WTC11 (cell line): Measurements from ENCODE around the gene SLC7A7. TPM values are rescaled to one million over a fixed set of nuclear protein-coding genes. Genes with fewer than 3 reads are reported as not detected.
"Not testable (repeated sequence)": the region's sequence is repeated elsewhere in the genome, so short reads cannot be mapped to it uniquely, and the experiment has no call there.

Experiments used
- ATAC-seq: fragments of 200-7000 bp; cut with Tn5 transposase; 2 replicates; pipeline ENCODE4 v1.10.0; 2021; ENCODE audit warnings: mild to moderate bottlenecking, moderate library complexity
- CTCF ChIA-PET: fragments of 300-600 bp; sonication (Branson Sonifier 250); formaldehyde crosslinking; loops from one replicate; lab custom pipeline; 2021; ENCODE audit warnings: antibody characterized with exemption; lab: Charles Lee
- POLR2A ChIA-PET: fragments of 350-600 bp; sonication (Branson Sonifier 250); formaldehyde crosslinking; loops from one replicate; lab custom pipeline; 2021; ENCODE audit warnings: antibody characterized with exemption; lab: Charles Lee
- DNase-seq: peaks from one replicate; pipeline ENCODE4 v3.0.0; 2021; ENCODE audit warnings: low spot score
- H3K27ac Mint-ChIP-seq: 2 replicates; pipeline ENCODE4 v1.8.0; 2021; ENCODE audit warnings: mixed read lengths
- H3K27me3 Mint-ChIP-seq: 2 replicates; pipeline ENCODE4 v1.8.0; 2021; ENCODE audit warnings: low read depth, mild to moderate bottlenecking, moderate library complexity, mixed read lengths
- H3K36me3 Mint-ChIP-seq: 2 replicates; pipeline ENCODE4 v1.8.0; 2021; ENCODE audit warnings: mixed read lengths
- H3K4me1 Mint-ChIP-seq: 2 replicates; pipeline ENCODE4 v1.8.0; 2022; ENCODE audit warnings: mixed read lengths
- H3K4me3 Mint-ChIP-seq: 2 replicates; pipeline ENCODE4 v1.8.0; 2021; ENCODE audit warnings: mild to moderate bottlenecking, moderate library complexity, mixed read lengths
- H3K9me3 Mint-ChIP-seq: 2 replicates; pipeline ENCODE4 v1.8.0; 2021; ENCODE audit warnings: mixed read lengths
- AR ChIP-seq: fragments of 250-450 bp; sonication (Bioruptor Pico); IDR thresholded peaks from 2 replicates; pipeline ENCODE4 v1.9.0; 2021; ENCODE audit warnings: mild to moderate bottlenecking
- ERG ChIP-seq: fragments of 250-450 bp; sonication (Bioruptor Pico); IDR thresholded peaks from 2 replicates; pipeline ENCODE4 v1.8.0; 2021; ENCODE audit warnings: mild to moderate bottlenecking
- FOXJ3 ChIP-seq: sonication (generic); formaldehyde crosslinking; IDR thresholded peaks from 2 replicates; pipeline ENCODE4 v1.9.0; 2021; ENCODE audit warnings: missing genetic modification reagents, mild to moderate bottlenecking, borderline replicate concordance
- GABPB1 ChIP-seq: sonication (generic); formaldehyde crosslinking; IDR thresholded peaks from 2 replicates; pipeline ENCODE4 v1.8.1; 2023; ENCODE audit warnings: mild to moderate bottlenecking, missing genetic modification reagents
- GTF2I ChIP-seq: fragments of 250-450 bp; sonication (Bioruptor Pico); conservative IDR thresholded peaks from 2 replicates; pipeline ENCODE4 v1.4.0; 2021; ENCODE audit warnings: mild to moderate bottlenecking
- JUN ChIP-seq: sonication (generic); formaldehyde crosslinking; IDR thresholded peaks from 2 replicates; pipeline ENCODE4 v1.8.0; 2023; ENCODE audit warnings: mild to moderate bottlenecking, missing genetic modification reagents
- NR1H2 ChIP-seq: sonication (generic); formaldehyde crosslinking; IDR thresholded peaks from 2 replicates; pipeline ENCODE4 v1.9.0; 2021; ENCODE audit warnings: mild to moderate bottlenecking, moderate library complexity, missing genetic modification reagents
- PRDM15 ChIP-seq: sonication (generic); formaldehyde crosslinking; IDR thresholded peaks from 2 replicates; pipeline ENCODE4 v1.8.0; 2022; ENCODE audit warnings: missing genetic modification reagents
- TCF7 ChIP-seq: sonication (generic); formaldehyde crosslinking; IDR thresholded peaks from 2 replicates; pipeline ENCODE4 v1.8.0; 2022; ENCODE audit warnings: mild to moderate bottlenecking, low read depth, missing genetic modification reagents, moderate library complexity
- TP53 ChIP-seq: sonication (generic); formaldehyde crosslinking; IDR thresholded peaks from 2 replicates; pipeline ENCODE4 v1.8.1; 2023; ENCODE audit warnings: mild to moderate bottlenecking, missing genetic modification reagents
- USF1 ChIP-seq: sonication (generic); formaldehyde crosslinking; IDR thresholded peaks from 2 replicates; pipeline ENCODE4 v1.8.0; 2022; ENCODE audit warnings: mild to moderate bottlenecking, missing genetic modification reagents
- ZNF263 ChIP-seq: sonication (generic); formaldehyde crosslinking; IDR thresholded peaks from 2 replicates; pipeline ENCODE4 v1.8.1; 2022; ENCODE audit warnings: low read depth, mild to moderate bottlenecking, moderate library complexity, missing genetic modification reagents
- ZNF281 ChIP-seq: sonication (generic); formaldehyde crosslinking; IDR thresholded peaks from 2 replicates; pipeline ENCODE4 v1.8.0; 2023; ENCODE audit warnings: mild to moderate bottlenecking, missing genetic modification reagents
- ZNF416 ChIP-seq: fragments of 250-450 bp; sonication (Bioruptor Pico); IDR thresholded peaks from 2 replicates; pipeline ENCODE4 v1.9.0; 2021; ENCODE audit warnings: mild to moderate bottlenecking, inconsistent platforms
- ZSCAN18 ChIP-seq: fragments of 250-450 bp; sonication (Bioruptor Pico); IDR thresholded peaks from 2 replicates; pipeline ENCODE4 v2.1.2; 2022; ENCODE audit warnings: mild to moderate bottlenecking, moderate library complexity
- total RNA-seq: library from RNA; stranded (reverse); gene quantifications from 3 replicates; pipeline ENCODE4 v1.2.3, GENCODE V29; 2021

Gene SLC7A7
- total RNA-seq, 1 experiment from 2014 or later, result 4.3 TPM

- Mint-ChIP-seq H3K4me3 (no peak overlapping the region), H3K4me1 (peaks cover 16% of the 10 kb centered on the region), H3K36me3 (peaks cover 4% of the 10 kb centered on the region; the same call in 1 of the 2 replicates), H3K27ac (no peak overlapping the region), H3K9me3 (peaks cover 4% of the 10 kb centered on the region), H3K27me3 (no peaks in the 10 kb centered on the region; the same call in 1 of the 2 replicates)
- TF ChIP-seq ZNF281 (CRISPR knock-in tag), result no peak
- TF ChIP-seq GABPB1 (CRISPR knock-in tag), result no peak
- TF ChIP-seq ZNF416 (CRISPR knock-in tag), result no peak
- TF ChIP-seq AR (CRISPR knock-in tag), result no peak
- no peak for TF ChIP-seq FOXJ3 (CRISPR knock-in tag)
- no peak for TF ChIP-seq USF1
- no peak for TF ChIP-seq ZSCAN18 (CRISPR knock-in tag)
- no peak for TF ChIP-seq PRDM15
- no peak for TF ChIP-seq JUN (CRISPR knock-in tag)
- no peak for DNase-seq
- ATAC-seq, result no peak
- CTCF ChIA-PET, result interaction anchor here (1.7 to 2.1 kb wide), 2 partner anchors 28 to 224 kb away, joined by 6 to 8 read pairs; no protein-coding TSS in a partner anchor
- POLR2A ChIA-PET, result no interaction called here
Observed at GRCh38 chr14:22794551-22794951, 20.7 kb downstream of the SLC7A7 start.

GRCh38 chr14:22793976-22794375 lies 21.3 kb downstream of the SLC7A7 start:
- TF ChIP-seq GTF2I, result no peak
- no peak for TF ChIP-seq TP53 (CRISPR knock-in tag)
- TF ChIP-seq ERG (CRISPR knock-in tag), result no peak
- TF ChIP-seq ZNF263 (CRISPR knock-in tag), result no peak
- TF ChIP-seq NR1H2, result no peak
- TF ChIP-seq TCF7 (CRISPR knock-in tag), result no peak
- TF ChIP-seq AR (CRISPR knock-in tag), result no peak
- H3K4me3 Mint-ChIP-seq, result no peak overlapping the region
- H3K36me3 Mint-ChIP-seq, result peaks cover 4% of the 10 kb centered on the region; the same call in 1 of the 2 replicates
- CTCF ChIA-PET, result interaction anchor here (1.7 to 2.1 kb wide), 2 partner anchors 29 to 224 kb away, joined by 6 to 8 read pairs; no protein-coding TSS in a partner anchor
- peak overlapping the region; percentile 60; the same call in 1 of the 2 replicates for H3K27ac Mint-ChIP-seq
- DNase-seq (no peak), ATAC-seq (no peak)
- POLR2A ChIA-PET, result no interaction called here
- H3K9me3 Mint-ChIP-seq, result peaks cover 4% of the 10 kb centered on the region
- H3K27me3 Mint-ChIP-seq, result no peaks in the 10 kb centered on the region; the same call in 1 of the 2 replicates
- H3K4me1 Mint-ChIP-seq, result peaks cover 16% of the 10 kb centered on the region

GRCh38 chr14:22793550-22793949 lies 21.7 kb downstream of the SLC7A7 start:
- ATAC-seq, H3K4me3 Mint-ChIP-seq, H3K36me3 Mint-ChIP-seq, H3K27ac Mint-ChIP-seq, DNase-seq, H3K9me3 Mint-ChIP-seq, H3K27me3 Mint-ChIP-seq: not testable (repeated sequence)
- POLR2A ChIA-PET, result interaction anchor here (0.7 kb wide), 1 partner anchor 382 kb away, joined by 5 read pairs; no protein-coding TSS in a partner anchor
- CTCF ChIA-PET, result interaction anchor here (1.7 to 2.1 kb wide), 2 partner anchors 29 to 223 kb away, joined by 6 to 8 read pairs; no protein-coding TSS in a partner anchor
- peaks cover 16% of the 10 kb centered on the region for H3K4me1 Mint-ChIP-seq
